ENCODE results near the gene PLPP2.

Gene PLPP2

GRCh38 chr19:313988-314815 lies 23.0 kb upstream of the PLPP2 start:
- no peak overlapping the region for H3K18ac ChIP-seq (ENCODE audit: low read length)
- no peak overlapping the region for H3K14ac ChIP-seq (ENCODE audit: low read length)
- H2BK120ac ChIP-seq (ENCODE audit: insufficient read depth, low read length, poor library complexity): no peak overlapping the region
- no peak overlapping the region for H3K9ac ChIP-seq (ENCODE audit: low read length)
- WGBS (ENCODE audit: extremely low coverage, insufficient coverage, insufficient read length): no CpG with 5 or more reads among the region's 22 CpGs
- H3K4me3 ChIP-seq (ENCODE audit: low read depth, low read length): no peak overlapping the region
- H3K27ac ChIP-seq (ENCODE audit: low read depth, low read length): no peak overlapping the region
- H2AFZ ChIP-seq (ENCODE audit: insufficient read depth, low read length, poor library complexity): no peak overlapping the region
- no peak overlapping the region for H2AK5ac ChIP-seq (ENCODE audit: low read length)
- H3K36me3 ChIP-seq (ENCODE audit: control insufficient read depth in 1 of 2, insufficient read depth in 2 of 2, low read length in 2 of 2): peaks cover 56% of the 10 kb centered on the region in 2 experiments
- H3K23ac ChIP-seq (ENCODE audit: low read length): no peak overlapping the region
- H4K12ac ChIP-seq (ENCODE audit: low read depth, low read length): no peak overlapping the region
- no peak overlapping the region for H3K4ac ChIP-seq (ENCODE audit: low read depth, low read length)
- no peak for DNase-seq
- H4K8ac ChIP-seq (ENCODE audit: low read depth, low read length): no peak overlapping the region
- no peaks in the 10 kb centered on the region for H3K27me3 ChIP-seq (ENCODE audit: insufficient read depth, low read length)
- no peak overlapping the region for H4K91ac ChIP-seq (ENCODE audit: low read depth, low read length)
- H2BK5ac ChIP-seq (ENCODE audit: low read depth, low read length, poor library complexity): no peak overlapping the region
- H3K4me1 ChIP-seq (ENCODE audit: control insufficient read depth in 1 of 2, insufficient read depth in 2 of 2, low read length in 2 of 2): no peaks in the 10 kb centered on the region
- H3K9me3 ChIP-seq (ENCODE audit: insufficient read depth, low read depth, low read length): no peaks in the 10 kb centered on the region
- H2BK12ac ChIP-seq (ENCODE audit: low read length): no peak overlapping the region
- H3K4me2 ChIP-seq (ENCODE audit: low read length): no peak overlapping the region
- H3K79me1 ChIP-seq (ENCODE audit: low read length): no peaks in the 10 kb centered on the region
- no peaks in the 10 kb centered on the region for H3K79me2 ChIP-seq (ENCODE audit: control insufficient read depth, insufficient read depth, low read length, poor library complexity)

- no peak overlapping the region for H3K14ac ChIP-seq (ENCODE audit: low read length)
- H3K79me1 ChIP-seq (ENCODE audit: low read length): no peaks in the 10 kb centered on the region
- no peak overlapping the region for H4K91ac ChIP-seq (ENCODE audit: low read depth, low read length)
- no peak overlapping the region for H3K23ac ChIP-seq (ENCODE audit: low read length)
- H3K4me1 ChIP-seq (ENCODE audit: control insufficient read depth in 1 of 2, insufficient read depth in 2 of 2, low read length in 2 of 2): no peaks in the 10 kb centered on the region
- no CpG with 5 or more reads among the region's 23 CpGs for whole genome bisulfite sequencing (ENCODE audit: extremely low coverage, insufficient coverage, insufficient read length)
- H3K79me2 ChIP-seq (ENCODE audit: control insufficient read depth, insufficient read depth, low read length, poor library complexity): no peaks in the 10 kb centered on the region
- no peak overlapping the region for H2BK5ac ChIP-seq (ENCODE audit: low read depth, low read length, poor library complexity)
- no peak overlapping the region for H2BK120ac ChIP-seq (ENCODE audit: insufficient read depth, low read length, poor library complexity)
- no peak overlapping the region for H3K4me2 ChIP-seq (ENCODE audit: low read length)
- H4K12ac ChIP-seq (ENCODE audit: low read depth, low read length): no peak overlapping the region
- no peak overlapping the region for H3K18ac ChIP-seq (ENCODE audit: low read length)
- no peak overlapping the region for H4K8ac ChIP-seq (ENCODE audit: low read depth, low read length)
- no peak overlapping the region for H3K4me3 ChIP-seq (ENCODE audit: low read depth, low read length)
- no peak overlapping the region for H2AFZ ChIP-seq (ENCODE audit: insufficient read depth, low read length, poor library complexity)
- H3K36me3 ChIP-seq (ENCODE audit: control insufficient read depth in 1 of 2, insufficient read depth in 2 of 2, low read length in 2 of 2): peaks cover 64% of the 10 kb centered on the region in 2 experiments
- H2BK12ac ChIP-seq (ENCODE audit: low read length): no peak overlapping the region
- H3K27me3 ChIP-seq (ENCODE audit: insufficient read depth, low read length): no peaks in the 10 kb centered on the region
- H3K4ac ChIP-seq (ENCODE audit: low read depth, low read length): no peak overlapping the region
- H3K27ac ChIP-seq (ENCODE audit: low read depth, low read length): no peak overlapping the region
- H2AK5ac ChIP-seq (ENCODE audit: low read length): no peak overlapping the region
- H3K9me3 ChIP-seq (ENCODE audit: insufficient read depth, low read depth, low read length): no peaks in the 10 kb centered on the region
- H3K9ac ChIP-seq (ENCODE audit: low read length): no peak overlapping the region
- DNase-seq: no peak
These were observed 22.2 kb upstream of the PLPP2 start for GRCh38 chr19:313169-313987.

GRCh38 chr19:311813-312261 lies 20.6 kb upstream of the PLPP2 start:
- Histone ChIP-seq H2AFZ (ENCODE audit: insufficient read depth, low read length, poor library complexity) (no peak overlapping the region), H2AK5ac (ENCODE audit: low read length) (no peak overlapping the region), H3K79me2 (ENCODE audit: control insufficient read depth, insufficient read depth, low read length, poor library complexity) (no peaks in the 10 kb centered on the region)

GRCh38 chr19:310781-311496 lies 19.7 kb upstream of the PLPP2 start:
- H3K9me3 ChIP-seq (ENCODE audit: insufficient read depth, low read depth, low read length): no peaks in the 10 kb centered on the region
- WGBS (ENCODE audit: extremely low coverage, insufficient coverage, insufficient read length): no CpG with 5 or more reads among the region's 24 CpGs

More at GRCh38 chr19:311813-312261, 20.6 kb upstream of the PLPP2 start:
- H2BK12ac ChIP-seq (ENCODE audit: low read length): no peak overlapping the region
- no peak overlapping the region for H4K12ac ChIP-seq (ENCODE audit: low read depth, low read length)
- no peaks in the 10 kb centered on the region for H3K4me1 ChIP-seq (ENCODE audit: control insufficient read depth in 1 of 2, insufficient read depth in 2 of 2, low read length in 2 of 2)
- H3K9ac ChIP-seq (ENCODE audit: low read length): no peak overlapping the region
- H3K4me2 ChIP-seq (ENCODE audit: low read length): no peak overlapping the region
- no peak for DNase-seq
- no peak overlapping the region for H3K4me3 ChIP-seq (ENCODE audit: low read depth, low read length)
- WGBS (ENCODE audit: extremely low coverage, insufficient coverage, insufficient read length): no CpG with 5 or more reads among the region's 33 CpGs
- H3K27ac ChIP-seq (ENCODE audit: low read depth, low read length): no peak overlapping the region
- no peak overlapping the region for H4K91ac ChIP-seq (ENCODE audit: low read depth, low read length)
- H3K18ac ChIP-seq (ENCODE audit: low read length): no peak overlapping the region
- peaks cover 73 to 75% of the 10 kb centered on the region in 2 experiments for H3K36me3 ChIP-seq (ENCODE audit: control insufficient read depth in 1 of 2, insufficient read depth in 2 of 2, low read length in 2 of 2)
- H3K4ac ChIP-seq (ENCODE audit: low read depth, low read length): no peak overlapping the region
- H2BK120ac ChIP-seq (ENCODE audit: insufficient read depth, low read length, poor library complexity): no peak overlapping the region
- no peaks in the 10 kb centered on the region for H3K27me3 ChIP-seq (ENCODE audit: insufficient read depth, low read length)
- no peaks in the 10 kb centered on the region for H3K9me3 ChIP-seq (ENCODE audit: insufficient read depth, low read depth, low read length)
- H3K23ac ChIP-seq (ENCODE audit: low read length): no peak overlapping the region
- no peak overlapping the region for H4K8ac ChIP-seq (ENCODE audit: low read depth, low read length)
- no peak overlapping the region for H2BK5ac ChIP-seq (ENCODE audit: low read depth, low read length, poor library complexity)
- H3K14ac ChIP-seq (ENCODE audit: low read length): no peak overlapping the region
- no peaks in the 10 kb centered on the region for H3K79me1 ChIP-seq (ENCODE audit: low read length)

More at GRCh38 chr19:310781-311496, 19.7 kb upstream of the PLPP2 start:
- Histone ChIP-seq H3K79me1 (ENCODE audit: low read length) (no peaks in the 10 kb centered on the region), H4K91ac (ENCODE audit: low read depth, low read length) (no peak overlapping the region), H4K12ac (ENCODE audit: low read depth, low read length) (no peak overlapping the region), H2BK12ac (ENCODE audit: low read length) (no peak overlapping the region), H3K36me3 (ENCODE audit: control insufficient read depth in 1 of 2, insufficient read depth in 2 of 2, low read length in 2 of 2) (peaks cover 76 to 80% of the 10 kb centered on the region in 2 experiments), H3K4me3 (ENCODE audit: low read depth, low read length) (no peak overlapping the region), H3K27ac (ENCODE audit: low read depth, low read length) (no peak overlapping the region), H3K4me1 (ENCODE audit: control insufficient read depth in 1 of 2, insufficient read depth in 2 of 2, low read length in 2 of 2) (no peaks in the 10 kb centered on the region), H3K23ac (ENCODE audit: low read length) (no peak overlapping the region), H3K79me2 (ENCODE audit: control insufficient read depth, insufficient read depth, low read length, poor library complexity) (no peaks in the 10 kb centered on the region), H3K4me2 (ENCODE audit: low read length) (no peak overlapping the region), H2AFZ (ENCODE audit: insufficient read depth, low read length, poor library complexity) (no peak overlapping the region), H4K8ac (ENCODE audit: low read depth, low read length) (no peak overlapping the region), H3K4ac (ENCODE audit: low read depth, low read length) (no peak overlapping the region), H3K9ac (ENCODE audit: low read length) (no peak overlapping the region), H3K14ac (ENCODE audit: low read length) (no peak overlapping the region), H2BK120ac (ENCODE audit: insufficient read depth, low read length, poor library complexity) (no peak overlapping the region), H2BK5ac (ENCODE audit: low read depth, low read length, poor library complexity) (no peak overlapping the region), H3K18ac (ENCODE audit: low read length) (no peak overlapping the region), H3K27me3 (ENCODE audit: insufficient read depth, low read length) (no peaks in the 10 kb centered on the region), H2AK5ac (ENCODE audit: low read length) (no peak overlapping the region)
- DNase-seq: no peak
